NCI-H1694 treated with DMSO at 0.1 percent for 48 hours (cell line): Measurements from ENCODE around the gene NECAB2.

ENCODE experiments used
- DNase-seq: peaks from one replicate; lab custom pipeline; 2025; lab: John Stamatoyannopoulos, UW

Gene NECAB2

GRCh38 chr16:83967838-83968305 is at the start of gene NECAB2:
TSS of gene NECAB2 (plus strand) at chr16:83968244. CDS start at chr16:83968649, 405 bp downstream.
- no peak for DNase-seq

- DNase-seq: no peak
Measured at GRCh38 chr16:83920894-83921491, 47.1 kb upstream of the NECAB2 start.

- DNase-seq: no peak
Measured at GRCh38 chr16:83923581-83924365, 44.3 kb upstream of the NECAB2 start.

- DNase-seq: no peak
Measured at GRCh38 chr16:83924686-83925085, 43.4 kb upstream of the NECAB2 start.

GRCh38 chr16:83925095-83925905 is 42.7 kb upstream of the NECAB2 start:
- no peak for DNase-seq

- no peak for DNase-seq
Measured at GRCh38 chr16:83925957-83926725, 41.9 kb upstream of the NECAB2 start.

- peak; percentile 38 for DNase-seq
Measured at GRCh38 chr16:83926726-83927397, 41.2 kb upstream of the NECAB2 start.

GRCh38 chr16:83928341-83929055 is 39.5 kb upstream of the NECAB2 start:
- no peak for DNase-seq

GRCh38 chr16:83929811-83930555 is 38.1 kb upstream of the NECAB2 start:
- DNase-seq: no peak

- DNase-seq: no peak
Measured at GRCh38 chr16:83930730-83931500, 37.1 kb upstream of the NECAB2 start.

- no peak for DNase-seq
Measured at GRCh38 chr16:83931556-83931955, 36.5 kb upstream of the NECAB2 start.

GRCh38 chr16:83932304-83932703 is 35.7 kb upstream of the NECAB2 start:
- DNase-seq: no peak

GRCh38 chr16:83932955-83933673 is 34.9 kb upstream of the NECAB2 start:
- no peak for DNase-seq

GRCh38 chr16:83933885-83934683 is 34.0 kb upstream of the NECAB2 start:
- DNase-seq: no peak

- DNase-seq: no peak
Measured at GRCh38 chr16:83934684-83934977, 33.4 kb upstream of the NECAB2 start.

- DNase-seq: no peak
Measured at GRCh38 chr16:83935005-83935857, 32.8 kb upstream of the NECAB2 start.

- DNase-seq: no peak
Measured at GRCh38 chr16:83935858-83936255, 32.2 kb upstream of the NECAB2 start.
